ENCODE results near the gene NFATC2.
"Not testable (repeated sequence)": the region's sequence is repeated elsewhere in the genome, so short reads cannot be mapped to it uniquely, and the experiment has no call there.

GRCh38 chr20:51476106-51476505, 66.4 kb downstream of the NFATC2 start:
- not testable (repeated sequence) for TF ChIP-seq SUZ12 (IDR thresholded peaks at IDR 0.05; ENCODE audit: extremely low read depth, insufficient read depth, insufficient read length); YY1 (IDR thresholded peaks at IDR 0.05; ENCODE audit: insufficient read depth, insufficient read length); ZNF274 (IDR thresholded peaks at IDR 0.05; ENCODE audit: low read depth, low read length)

Measured in NT2/D1 (cell line).